Measurements from ENCODE around the gene RADIL.
A peak's percentile ranks its signal among the peaks of the same experiment; 100 is the strongest.

The RADIL gene

GRCh38 chr7:4849390-4849789 lies 34.1 kb downstream of the RADIL start:
- DNase-seq, result no peak

- no peak for DNase-seq
Observed at GRCh38 chr7:4845740-4846142, 37.8 kb downstream of the RADIL start.

- DNase-seq, result no peak
Observed at GRCh38 chr7:4842319-4843064, 41.0 kb downstream of the RADIL start.

DNA sequence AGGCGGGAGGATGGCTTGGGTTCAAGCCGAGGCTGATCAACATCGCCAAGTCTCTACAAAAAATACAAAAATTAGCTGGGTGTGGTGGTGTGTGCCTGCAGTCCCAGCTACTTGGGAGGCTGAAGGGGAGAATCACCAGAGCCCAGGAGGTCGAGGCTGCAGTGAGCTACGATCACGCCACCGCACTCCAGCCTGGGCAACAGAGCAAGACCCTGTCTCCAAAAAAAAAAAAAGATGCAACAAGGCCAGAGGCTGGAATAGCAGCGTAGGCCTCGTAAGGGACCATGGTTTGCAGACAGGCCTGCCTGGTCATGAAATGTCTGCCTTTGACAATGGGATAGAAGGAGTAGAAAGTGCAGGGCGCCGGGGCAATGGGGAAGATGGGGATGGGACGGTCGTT lies 41.7 kb downstream of the RADIL start:
- no peak for DNase-seq

GRCh38 chr7:4841007-4841784 lies 42.3 kb downstream of the RADIL start:
- DNase-seq, result no peak

- no peak for DNase-seq
Observed at GRCh38 chr7:4840079-4840501, 43.4 kb downstream of the RADIL start.

DNA sequence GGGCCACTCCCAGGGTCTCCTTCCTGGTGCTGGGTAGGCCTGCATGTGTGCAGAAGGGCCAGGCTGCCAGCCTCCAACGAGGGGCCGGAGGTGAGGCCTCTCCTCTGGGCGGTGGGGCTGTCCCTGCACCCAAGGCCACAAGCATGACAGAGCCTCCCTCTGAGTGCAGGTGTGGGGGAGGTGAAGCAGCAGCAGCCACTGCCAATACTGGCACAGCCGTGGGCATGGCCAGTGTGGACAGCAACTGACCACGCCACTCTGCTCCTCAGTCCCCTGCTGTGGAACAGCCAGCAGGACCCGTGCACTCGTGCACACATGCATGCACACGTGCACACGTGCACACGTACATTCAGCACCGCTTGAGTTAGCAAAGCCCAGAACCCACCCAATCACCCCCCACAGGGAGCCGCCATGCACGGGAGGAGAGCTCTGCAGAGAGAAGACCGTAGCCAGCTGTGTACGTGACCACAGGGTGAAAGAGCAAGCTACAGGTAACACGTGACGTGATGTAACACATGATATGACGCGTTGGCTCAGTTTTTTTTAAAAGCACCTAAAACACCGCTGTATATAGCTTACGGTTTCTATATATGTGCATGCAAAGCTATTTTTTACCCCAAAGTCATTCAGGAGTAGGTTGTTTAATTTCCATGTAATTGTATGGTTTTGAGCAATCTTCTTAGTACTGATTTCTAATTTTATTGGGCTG lies 44.7 kb downstream of the RADIL start:
- no peak for DNase-seq

GRCh38 chr7:4837803-4838625 lies 45.5 kb downstream of the RADIL start:
- no peak for DNase-seq

- DNase-seq, result no peak
Observed at GRCh38 chr7:4837041-4837802, 46.3 kb downstream of the RADIL start.

GRCh38 chr7:4836206-4836661 lies 47.3 kb downstream of the RADIL start:
- DNase-seq, result no peak

DNA sequence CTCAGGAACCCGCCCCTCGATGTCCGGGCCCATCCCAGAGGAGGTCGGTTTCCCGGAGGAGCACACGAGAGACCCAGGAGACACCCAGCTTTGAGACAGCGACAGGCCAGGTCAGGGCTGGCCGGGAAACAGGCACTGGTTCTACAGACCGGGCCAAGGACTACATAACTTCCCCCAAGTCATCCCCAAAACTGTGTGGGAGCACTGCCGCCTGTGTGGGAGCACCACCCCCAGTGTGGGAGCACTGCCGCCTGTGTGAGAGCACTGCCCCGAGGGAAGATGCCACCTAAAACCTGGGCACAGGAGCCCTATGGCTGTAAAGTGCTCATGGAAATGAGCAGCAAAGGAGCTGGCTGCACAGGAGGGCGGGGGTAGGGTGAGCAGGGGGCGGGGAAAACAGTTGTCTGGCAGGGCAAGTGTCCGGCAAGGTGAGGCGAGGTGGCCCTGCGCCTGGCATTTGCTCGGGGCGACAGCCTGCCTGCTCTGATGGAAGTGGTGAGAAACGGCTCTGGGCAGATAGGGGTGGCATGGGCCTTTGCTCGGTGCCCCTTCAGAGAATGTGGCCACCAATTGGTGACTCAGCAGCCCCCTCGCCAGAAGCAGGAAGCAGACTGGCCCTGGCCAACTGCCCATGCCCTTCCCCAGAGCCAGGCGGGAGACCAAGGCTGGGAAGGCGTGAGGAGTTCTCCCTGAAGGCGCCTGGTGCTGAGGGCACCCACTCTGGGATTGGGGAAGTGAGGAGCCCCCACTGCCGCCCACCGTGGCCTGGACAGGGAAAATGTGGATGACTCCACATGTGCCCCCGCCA lies 47.9 kb downstream of the RADIL start:
- no peak for DNase-seq

- no peak for DNase-seq
Observed at GRCh38 chr7:4834601-4835397, 48.7 kb downstream of the RADIL start.

GRCh38 chr7:4833691-4834600 lies 49.6 kb downstream of the RADIL start:
- no peak for DNase-seq

DNA sequence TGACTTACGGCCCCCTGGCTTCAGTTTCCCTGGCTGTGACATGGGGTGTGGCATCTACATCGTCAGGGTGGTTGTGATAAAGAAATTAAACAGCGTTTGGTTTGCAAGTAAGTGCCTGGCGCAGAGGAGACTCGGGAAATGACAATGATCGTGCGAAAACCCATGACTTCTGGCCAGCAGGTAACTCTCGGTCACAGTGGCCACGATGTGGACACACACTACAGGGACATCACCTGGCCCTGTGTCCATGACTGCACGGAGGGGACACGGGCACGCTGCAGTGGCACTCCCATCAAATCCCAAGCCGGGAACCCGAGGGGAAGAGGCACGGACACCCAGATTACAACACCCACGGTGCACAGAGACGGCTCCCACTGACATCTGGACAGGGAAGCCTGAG lies 50.3 kb downstream of the RADIL start:
- no peak for DNase-seq

DNA sequence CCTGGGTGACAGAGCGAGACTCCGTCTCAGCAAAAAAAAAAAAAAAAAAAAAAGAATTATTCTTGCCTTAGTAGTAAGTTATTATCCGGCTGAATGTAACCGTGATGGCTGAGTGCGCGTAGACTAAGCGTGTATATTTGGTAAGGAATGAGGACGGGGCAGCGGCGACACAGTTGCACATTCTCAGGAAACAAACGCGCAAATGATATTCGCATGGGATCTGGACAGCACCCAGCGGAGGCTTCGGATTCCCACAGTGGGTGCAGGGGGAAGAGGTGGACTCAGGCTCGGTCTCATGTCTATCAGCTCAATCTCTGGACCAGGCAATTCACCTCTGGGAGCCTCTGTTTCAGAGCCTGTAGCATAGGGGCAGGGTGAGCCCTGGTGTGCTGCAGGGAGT lies 50.8 kb downstream of the RADIL start:
- DNase-seq, result no peak

GRCh38 chr7:4831723-4832495 lies 51.6 kb downstream of the RADIL start:
- DNase-seq, result no peak

GRCh38 chr7:4830176-4830575 lies 53.3 kb downstream of the RADIL start:
- DNase-seq, result peak; percentile 14

GRCh38 chr7:4828720-4829383 lies 54.7 kb downstream of the RADIL start:
- no peak for DNase-seq
